ENCODE data around the gene ZDBF2. TPM values are rescaled to one million over a fixed set of nuclear protein-coding genes. Genes with fewer than 3 reads are reported as not detected.

The ZDBF2 gene
- total RNA-seq, 1 donor from 2014 or later, result 47.5 TPM

- H3K9me3 Mint-ChIP-seq (ENCODE audit: unreplicated experiment), result no peaks in the 10 kb centered on the region
- H3K36me3 Mint-ChIP-seq (ENCODE audit: unreplicated experiment), result no peaks in the 10 kb centered on the region
- H3K27me3 Mint-ChIP-seq (ENCODE audit: unreplicated experiment), result no peaks in the 10 kb centered on the region
- no peak for DNase-seq
- no peak overlapping the region for H3K27ac Mint-ChIP-seq (ENCODE audit: unreplicated experiment)
- TF ChIP-seq CTCF (IDR thresholded peaks at IDR 0.05; ENCODE audit: partially characterized antibody, unreplicated experiment), result no peak
- H3K4me3 Mint-ChIP-seq (ENCODE audit: unreplicated experiment), result no peak overlapping the region
- H3K4me1 Mint-ChIP-seq (ENCODE audit: low read depth, unreplicated experiment), result peaks cover under 1% of the 10 kb centered on the region
These were observed 29.2 kb upstream of the ZDBF2 start for GRCh38 chr2:206245265-206245672.

- peaks cover 2% of the 10 kb centered on the region for H3K27me3 Mint-ChIP-seq (ENCODE audit: unreplicated experiment)
- peaks cover 9% of the 10 kb centered on the region for H3K36me3 Mint-ChIP-seq (ENCODE audit: unreplicated experiment)
- no peaks in the 10 kb centered on the region for H3K4me1 Mint-ChIP-seq (ENCODE audit: low read depth, unreplicated experiment)
- no peak for DNase-seq
- H3K9me3 Mint-ChIP-seq (ENCODE audit: unreplicated experiment), result peaks cover 2% of the 10 kb centered on the region
- H3K27ac Mint-ChIP-seq (ENCODE audit: unreplicated experiment), result no peak overlapping the region
- no peak for TF ChIP-seq CTCF (IDR thresholded peaks at IDR 0.05; ENCODE audit: partially characterized antibody, unreplicated experiment)
- H3K4me3 Mint-ChIP-seq (ENCODE audit: unreplicated experiment), result no peak overlapping the region
These were observed 24.2 kb upstream of the ZDBF2 start for GRCh38 chr2:206250041-206250897.

- Mint-ChIP-seq H3K4me1 (ENCODE audit: low read depth, unreplicated experiment) (peaks cover 4% of the 10 kb centered on the region), H3K27me3 (ENCODE audit: unreplicated experiment) (peaks cover 2% of the 10 kb centered on the region), H3K36me3 (ENCODE audit: unreplicated experiment) (peaks cover 9% of the 10 kb centered on the region), H3K4me3 (ENCODE audit: unreplicated experiment) (no peak overlapping the region), H3K9me3 (ENCODE audit: unreplicated experiment) (peaks cover 2% of the 10 kb centered on the region), H3K27ac (ENCODE audit: unreplicated experiment) (no peak overlapping the region)
- TF ChIP-seq CTCF (IDR thresholded peaks at IDR 0.05; ENCODE audit: partially characterized antibody, unreplicated experiment), result no peak
- no peak for DNase-seq
These were observed 21.2 kb upstream of the ZDBF2 start for GRCh38 chr2:206253125-206253776.

GRCh38 chr2:206253777-206254166, 20.7 kb upstream of the ZDBF2 start:
- H3K27ac Mint-ChIP-seq (ENCODE audit: unreplicated experiment), result no peak overlapping the region
- peaks cover 4% of the 10 kb centered on the region for H3K4me1 Mint-ChIP-seq (ENCODE audit: low read depth, unreplicated experiment)
- DNase-seq, result no peak
- TF ChIP-seq CTCF (IDR thresholded peaks at IDR 0.05; ENCODE audit: partially characterized antibody, unreplicated experiment), result no peak
- no peak overlapping the region for H3K4me3 Mint-ChIP-seq (ENCODE audit: unreplicated experiment)
- H3K27me3 Mint-ChIP-seq (ENCODE audit: unreplicated experiment), result peaks cover 2% of the 10 kb centered on the region
- peaks cover 9% of the 10 kb centered on the region for H3K36me3 Mint-ChIP-seq (ENCODE audit: unreplicated experiment)
- peaks cover 2% of the 10 kb centered on the region for H3K9me3 Mint-ChIP-seq (ENCODE audit: unreplicated experiment)

- no peak for TF ChIP-seq CTCF (IDR thresholded peaks at IDR 0.05; ENCODE audit: partially characterized antibody, unreplicated experiment)
- Mint-ChIP-seq H3K9me3 (ENCODE audit: unreplicated experiment) (peaks cover 2% of the 10 kb centered on the region), H3K36me3 (ENCODE audit: unreplicated experiment) (peaks cover 9% of the 10 kb centered on the region), H3K27ac (ENCODE audit: unreplicated experiment) (no peak overlapping the region), H3K4me3 (ENCODE audit: unreplicated experiment) (no peak overlapping the region), H3K4me1 (ENCODE audit: low read depth, unreplicated experiment) (peaks cover 4% of the 10 kb centered on the region), H3K27me3 (ENCODE audit: unreplicated experiment) (peaks cover 2% of the 10 kb centered on the region)
- DNase-seq, result no peak
These were observed 19.5 kb upstream of the ZDBF2 start for GRCh38 chr2:206255003-206255402.

All from glutamatergic neuron (in vitro differentiated cells).